ENCODE measurements around the gene TNRC6C.

Gene TNRC6C

GRCh38 chr17:78019367-78019975, 61.0 kb downstream of the TNRC6C start:
- Histone ChIP-seq H3K4me1 (ENCODE audit: control insufficient read depth, insufficient read depth, low read length, poor library complexity, severe bottlenecking) (no peaks in the 10 kb centered on the region), H3K27ac (ENCODE audit: low read depth, low read length, severe bottlenecking) (no peak overlapping the region), H3K36me3 (ENCODE audit: control insufficient read depth, insufficient read depth, low read length) (no peaks in the 10 kb centered on the region), H3K4me3 (ENCODE audit: extremely low read depth, insufficient read depth, low read length, poor library complexity, severe bottlenecking) (no peak overlapping the region), H3K9me3 (ENCODE audit: control insufficient read depth, low read length) (no peaks in the 10 kb centered on the region)

- Histone ChIP-seq H3K27ac (ENCODE audit: low read depth, low read length, severe bottlenecking) (no peak overlapping the region), H3K9me3 (ENCODE audit: control insufficient read depth, low read length) (no peaks in the 10 kb centered on the region), H3K4me3 (ENCODE audit: extremely low read depth, insufficient read depth, low read length, poor library complexity, severe bottlenecking) (no peak overlapping the region), H3K36me3 (ENCODE audit: control insufficient read depth, insufficient read depth, low read length) (no peaks in the 10 kb centered on the region), H3K4me1 (ENCODE audit: control insufficient read depth, insufficient read depth, low read length, poor library complexity, severe bottlenecking) (no peaks in the 10 kb centered on the region)
- WGBS, 2 experiments (ENCODE audit: insufficient coverage in 2 of 2) = 82 to 90% methylated on average over 2 to 3 of the region's 6 CpGs
These were observed 61.6 kb downstream of the TNRC6C start for GRCh38 chr17:78019976-78020716.

- H3K36me3 ChIP-seq (ENCODE audit: control insufficient read depth, insufficient read depth, low read length) = no peaks in the 10 kb centered on the region
- 100% methylated on average over 1 of the region's 1 CpG for WGBS, 2 experiments (ENCODE audit: insufficient coverage in 2 of 2)
These were observed 62.2 kb downstream of the TNRC6C start for GRCh38 chr17:78020717-78021108.

GRCh38 chr17:78022425-78022824, 63.9 kb downstream of the TNRC6C start:
- Histone ChIP-seq H3K9me3 (ENCODE audit: control insufficient read depth, low read length) (no peaks in the 10 kb centered on the region), H3K4me3 (ENCODE audit: extremely low read depth, insufficient read depth, low read length, poor library complexity, severe bottlenecking) (no peak overlapping the region)
- 92% methylated on average over 2 of the region's 2 CpGs; no CpG with 5 or more reads in 1 of the 2 experiments for WGBS, 2 experiments (ENCODE audit: insufficient coverage in 2 of 2)

More at GRCh38 chr17:78020717-78021108, 62.2 kb downstream of the TNRC6C start:
- Histone ChIP-seq H3K4me1 (ENCODE audit: control insufficient read depth, insufficient read depth, low read length, poor library complexity, severe bottlenecking) (no peaks in the 10 kb centered on the region), H3K9me3 (ENCODE audit: control insufficient read depth, low read length) (no peaks in the 10 kb centered on the region), H3K27ac (ENCODE audit: low read depth, low read length, severe bottlenecking) (no peak overlapping the region), H3K4me3 (ENCODE audit: extremely low read depth, insufficient read depth, low read length, poor library complexity, severe bottlenecking) (no peak overlapping the region)

GRCh38 chr17:78023042-78023441, 64.5 kb downstream of the TNRC6C start:
- whole genome bisulfite sequencing, 2 experiments (ENCODE audit: insufficient coverage in 2 of 2) = 88 to 100% methylated on average over 5 of the region's 5 CpGs
- no peak overlapping the region for H3K27ac ChIP-seq (ENCODE audit: low read depth, low read length, severe bottlenecking)
- no peaks in the 10 kb centered on the region for H3K4me1 ChIP-seq (ENCODE audit: control insufficient read depth, insufficient read depth, low read length, poor library complexity, severe bottlenecking)
- no peaks in the 10 kb centered on the region for H3K36me3 ChIP-seq (ENCODE audit: control insufficient read depth, insufficient read depth, low read length)
- H3K4me3 ChIP-seq (ENCODE audit: extremely low read depth, insufficient read depth, low read length, poor library complexity, severe bottlenecking) = no peak overlapping the region
- H3K9me3 ChIP-seq (ENCODE audit: control insufficient read depth, low read length) = no peaks in the 10 kb centered on the region

More at GRCh38 chr17:78022425-78022824, 63.9 kb downstream of the TNRC6C start:
- H3K4me1 ChIP-seq (ENCODE audit: control insufficient read depth, insufficient read depth, low read length, poor library complexity, severe bottlenecking) = no peaks in the 10 kb centered on the region
- no peaks in the 10 kb centered on the region for H3K36me3 ChIP-seq (ENCODE audit: control insufficient read depth, insufficient read depth, low read length)
- no peak overlapping the region for H3K27ac ChIP-seq (ENCODE audit: low read depth, low read length, severe bottlenecking)

- Histone ChIP-seq H3K36me3 (ENCODE audit: control insufficient read depth, insufficient read depth, low read length) (no peaks in the 10 kb centered on the region), H3K4me1 (ENCODE audit: control insufficient read depth, insufficient read depth, low read length, poor library complexity, severe bottlenecking) (no peaks in the 10 kb centered on the region), H3K9me3 (ENCODE audit: control insufficient read depth, low read length) (no peaks in the 10 kb centered on the region), H3K4me3 (ENCODE audit: extremely low read depth, insufficient read depth, low read length, poor library complexity, severe bottlenecking) (no peak overlapping the region), H3K27ac (ENCODE audit: low read depth, low read length, severe bottlenecking) (no peak overlapping the region)
- 80 to 94% methylated on average over 2 of the region's 2 CpGs for WGBS, 2 experiments (ENCODE audit: insufficient coverage in 2 of 2)
These were observed 67.9 kb downstream of the TNRC6C start for GRCh38 chr17:78026381-78026780.

- Histone ChIP-seq H3K27ac (ENCODE audit: low read depth, low read length, severe bottlenecking) (no peak overlapping the region), H3K4me1 (ENCODE audit: control insufficient read depth, insufficient read depth, low read length, poor library complexity, severe bottlenecking) (no peaks in the 10 kb centered on the region), H3K9me3 (ENCODE audit: control insufficient read depth, low read length) (no peaks in the 10 kb centered on the region), H3K4me3 (ENCODE audit: extremely low read depth, insufficient read depth, low read length, poor library complexity, severe bottlenecking) (no peak overlapping the region), H3K36me3 (ENCODE audit: control insufficient read depth, insufficient read depth, low read length) (no peaks in the 10 kb centered on the region)
- WGBS, 2 experiments (ENCODE audit: insufficient coverage in 2 of 2) = no CpG with 5 or more reads among the region's 2 CpGs
These were observed 68.6 kb downstream of the TNRC6C start for GRCh38 chr17:78027121-78027520.

GRCh38 chr17:78029697-78030096, 71.2 kb downstream of the TNRC6C start:
- H3K27ac ChIP-seq (ENCODE audit: low read depth, low read length, severe bottlenecking) = no peak overlapping the region
- 71% methylated on average over 1 of the region's 1 CpG; no CpG with 5 or more reads in 1 of the 2 experiments for WGBS, 2 experiments (ENCODE audit: insufficient coverage in 2 of 2)
- no peaks in the 10 kb centered on the region for H3K4me1 ChIP-seq (ENCODE audit: control insufficient read depth, insufficient read depth, low read length, poor library complexity, severe bottlenecking)

GRCh38 chr17:78031435-78031834, 72.9 kb downstream of the TNRC6C start:
- 93 to 97% methylated on average over 7 of the region's 8 CpGs for WGBS, 2 experiments (ENCODE audit: insufficient coverage in 2 of 2)
- no peaks in the 10 kb centered on the region for H3K36me3 ChIP-seq (ENCODE audit: control insufficient read depth, insufficient read depth, low read length)
- H3K4me1 ChIP-seq (ENCODE audit: control insufficient read depth, insufficient read depth, low read length, poor library complexity, severe bottlenecking) = peaks cover 6% of the 10 kb centered on the region
- no peaks in the 10 kb centered on the region for H3K9me3 ChIP-seq (ENCODE audit: control insufficient read depth, low read length)
- H3K4me3 ChIP-seq (ENCODE audit: extremely low read depth, insufficient read depth, low read length, poor library complexity, severe bottlenecking) = no peak overlapping the region
- no peak overlapping the region for H3K27ac ChIP-seq (ENCODE audit: low read depth, low read length, severe bottlenecking)

More at GRCh38 chr17:78029697-78030096, 71.2 kb downstream of the TNRC6C start:
- H3K36me3 ChIP-seq (ENCODE audit: control insufficient read depth, insufficient read depth, low read length) = no peaks in the 10 kb centered on the region
- no peaks in the 10 kb centered on the region for H3K9me3 ChIP-seq (ENCODE audit: control insufficient read depth, low read length)
- H3K4me3 ChIP-seq (ENCODE audit: extremely low read depth, insufficient read depth, low read length, poor library complexity, severe bottlenecking) = no peak overlapping the region

- 86 to 91% methylated on average over 1 of the region's 1 CpG for WGBS, 2 experiments (ENCODE audit: insufficient coverage in 2 of 2)
- no peaks in the 10 kb centered on the region for H3K36me3 ChIP-seq (ENCODE audit: control insufficient read depth, insufficient read depth, low read length)
- peaks cover 6% of the 10 kb centered on the region for H3K4me1 ChIP-seq (ENCODE audit: control insufficient read depth, insufficient read depth, low read length, poor library complexity, severe bottlenecking)
- H3K9me3 ChIP-seq (ENCODE audit: control insufficient read depth, low read length) = no peaks in the 10 kb centered on the region
- H3K27ac ChIP-seq (ENCODE audit: low read depth, low read length, severe bottlenecking) = no peak overlapping the region
- no peak overlapping the region for H3K4me3 ChIP-seq (ENCODE audit: extremely low read depth, insufficient read depth, low read length, poor library complexity, severe bottlenecking)
These were observed 73.7 kb downstream of the TNRC6C start for GRCh38 chr17:78032166-78032565.

All from mesodermal cell (in vitro differentiated cells).